MCF 10A (cell line): Measurements from ENCODE around the gene ATG10. TPM values are rescaled to one million over a fixed set of nuclear protein-coding genes. Genes with fewer than 3 reads are reported as not detected.

ENCODE experiments used
- BruUV-seq: library from RNA; stranded (reverse); fragments of 400-500 nt; replicated peaks from 2 replicates; lab custom pipeline; 2021; lab: Mats Ljungman, UMichigan
- CTCF ChIA-PET: fragments of 300-600 bp; sonication (Branson Sonifier 250); formaldehyde crosslinking; extraction: SDS; loops from one replicate; lab custom pipeline; 2021; ENCODE audit warnings: antibody characterized with exemption, inconsistent platforms; lab: Yijun Ruan, JAX
- POLR2A ChIA-PET: fragments of 300-600, 350-650 bp; sonication (Branson Sonifier 250); formaldehyde crosslinking; extraction: SDS; loops from one replicate; lab custom pipeline; 2020; ENCODE audit warnings: antibody characterized with exemption, inconsistent platforms; lab: Yijun Ruan, JAX
- DNase-seq: peaks from one replicate; pipeline ENCODE4 v3.0.0-alpha.2; 2018; ENCODE audit not compliant: unreplicated experiment
- H3K27ac Mint-ChIP-seq: one replicate; pipeline ENCODE4 v1.8.0; 2022; ENCODE audit warnings: mild to moderate bottlenecking, low read depth, mixed read lengths; ENCODE audit not compliant: unreplicated experiment
- H3K27me3 Mint-ChIP-seq: one replicate; pipeline ENCODE4 v1.8.0; 2022; ENCODE audit warnings: mixed read lengths; ENCODE audit not compliant: insufficient read depth, unreplicated experiment
- H3K36me3 Mint-ChIP-seq: one replicate; pipeline ENCODE4 v1.8.0; 2022; ENCODE audit warnings: mild to moderate bottlenecking, moderate library complexity, mixed read lengths; ENCODE audit not compliant: insufficient read depth, unreplicated experiment
- H3K4me1 Mint-ChIP-seq: one replicate; pipeline ENCODE4 v1.8.0; 2022; ENCODE audit warnings: mixed read lengths; ENCODE audit not compliant: insufficient read depth, unreplicated experiment
- H3K4me3 Mint-ChIP-seq: one replicate; pipeline ENCODE4 v1.8.0; 2022; ENCODE audit warnings: mild to moderate bottlenecking, moderate library complexity, mixed read lengths; ENCODE audit not compliant: unreplicated experiment
- H3K9me3 Mint-ChIP-seq: one replicate; pipeline ENCODE4 v1.8.0; 2022; ENCODE audit warnings: mixed read lengths; ENCODE audit not compliant: unreplicated experiment
- intact Hi-C: fragments of 100-400 bp; cut with micrococcal nuclease; formaldehyde crosslinking; loops from 2 replicates; pipeline ENCODE4 v1.14.1; 2022
- total RNA-seq: library from RNA; stranded (reverse); gene quantifications from 2 replicates; pipeline ENCODE4 v1.2.3, GENCODE V29; 2022
- TF ChIP-seq, protein P1 (sequence below): fragments of 200-600 bp; IDR thresholded peaks from one replicate; pipeline ENCODE4 v1.8.0; 2022; ENCODE audit warnings: antibody characterized with exemption, mild to moderate bottlenecking; ENCODE audit not compliant: unreplicated experiment

Gene ATG10
- total RNA-seq, 1 experiment from 2014 or later = 9.9 TPM

GRCh38 chr5:82277613-82277986, 305.8 kb downstream of the ATG10 start:
- POLR2A ChIA-PET = interaction anchor here (0.6 to 1.9 kb wide), 10 partner anchors 8 to 1276 kb away, joined by 3 to 10 read pairs (median 3); no protein-coding TSS in a partner anchor
- TF ChIP-seq, protein P1, sequence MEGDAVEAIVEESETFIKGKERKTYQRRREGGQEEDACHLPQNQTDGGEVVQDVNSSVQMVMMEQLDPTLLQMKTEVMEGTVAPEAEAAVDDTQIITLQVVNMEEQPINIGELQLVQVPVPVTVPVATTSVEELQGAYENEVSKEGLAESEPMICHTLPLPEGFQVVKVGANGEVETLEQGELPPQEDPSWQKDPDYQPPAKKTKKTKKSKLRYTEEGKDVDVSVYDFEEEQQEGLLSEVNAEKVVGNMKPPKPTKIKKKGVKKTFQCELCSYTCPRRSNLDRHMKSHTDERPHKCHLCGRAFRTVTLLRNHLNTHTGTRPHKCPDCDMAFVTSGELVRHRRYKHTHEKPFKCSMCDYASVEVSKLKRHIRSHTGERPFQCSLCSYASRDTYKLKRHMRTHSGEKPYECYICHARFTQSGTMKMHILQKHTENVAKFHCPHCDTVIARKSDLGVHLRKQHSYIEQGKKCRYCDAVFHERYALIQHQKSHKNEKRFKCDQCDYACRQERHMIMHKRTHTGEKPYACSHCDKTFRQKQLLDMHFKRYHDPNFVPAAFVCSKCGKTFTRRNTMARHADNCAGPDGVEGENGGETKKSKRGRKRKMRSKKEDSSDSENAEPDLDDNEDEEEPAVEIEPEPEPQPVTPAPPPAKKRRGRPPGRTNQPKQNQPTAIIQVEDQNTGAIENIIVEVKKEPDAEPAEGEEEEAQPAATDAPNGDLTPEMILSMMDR = no peak
- Mint-ChIP-seq H3K4me3 (peak overlapping the region; percentile 96), H3K4me1 (peaks cover 19% of the 10 kb centered on the region), H3K27me3 (no peaks in the 10 kb centered on the region), H3K36me3 (peaks cover 55% of the 10 kb centered on the region), H3K27ac (peak overlapping the region; percentile 99), H3K9me3 (no peaks in the 10 kb centered on the region)
- no peak for DNase-seq
- BruUV-seq = no TSS peak
- intact Hi-C loops = loop anchor here (5.0 kb wide), 1 partner anchor 130 kb away; no protein-coding TSS in a partner anchor
- CTCF ChIA-PET = interaction anchor here (0.6 to 1.2 kb wide), 4 partner anchors 18 to 762 kb away, joined by 3 to 6 read pairs (median 4); no protein-coding TSS in a partner anchor

DNA sequence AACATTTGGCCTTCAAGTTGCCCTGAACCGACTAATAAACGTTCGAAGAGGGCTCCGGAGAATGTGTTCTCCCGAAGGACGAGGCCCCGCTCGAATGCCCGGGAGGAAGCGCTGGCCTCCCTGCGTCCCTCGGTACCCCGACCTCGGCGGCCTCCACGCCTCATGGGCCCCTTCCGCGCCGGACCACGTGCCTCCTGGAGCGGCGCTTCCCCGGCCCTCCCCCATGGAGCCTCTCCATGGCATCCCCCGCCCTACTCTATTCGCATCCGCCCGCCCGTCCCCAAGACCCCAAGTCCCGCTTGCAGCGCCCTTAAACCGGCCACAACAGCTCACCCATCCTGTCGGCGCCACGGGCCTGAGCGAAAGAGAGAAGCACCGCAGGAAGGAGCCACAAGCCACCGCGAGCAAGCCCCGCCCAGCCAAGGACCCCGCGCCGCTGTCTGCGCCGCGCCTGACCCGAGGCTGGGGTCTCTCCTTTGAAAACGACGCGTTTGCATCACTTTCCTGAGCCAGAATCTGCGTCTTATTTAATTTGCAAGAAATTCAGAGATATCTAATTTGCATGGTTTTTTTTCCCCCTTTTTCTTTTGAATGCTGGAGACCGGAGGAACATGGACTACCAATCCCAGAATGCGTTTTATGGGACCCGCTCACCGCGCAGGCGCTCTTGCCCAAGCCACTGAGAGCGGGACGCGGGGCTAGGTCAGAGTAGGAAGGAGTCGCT, 306.3 kb downstream of the ATG10 start, which contains the start of gene RPS23:
Gene RPS23, minus strand, starts transcription at position 368 of the 724 bp plus-strand sequence. Its CDS starts 31 bp downstream, at position 337.
- H3K4me3 Mint-ChIP-seq = peak within 1 kb of the TSS; percentile 96
- ChIA-PET POLR2A (interaction anchor here (0.5 to 2.2 kb wide), 23 partner anchors 9 to 1197 kb away, joined by 3 to 11 read pairs (median 3); no protein-coding TSS in a partner anchor), CTCF (interaction anchor here (0.6 to 1.4 kb wide), 6 partner anchors 10 to 763 kb away, joined by 3 to 6 read pairs (median 3); no protein-coding TSS in a partner anchor)
- peaks cover 19% of the 10 kb centered on the region for H3K4me1 Mint-ChIP-seq
- H3K27ac Mint-ChIP-seq = peak within 1 kb of the TSS; percentile 99
- DNase-seq = peak; percentile 95
- TSS peak; percentile 49 for BruUV-seq
- no peaks in the 10 kb centered on the region for H3K9me3 Mint-ChIP-seq
- intact Hi-C loops = loop anchor here (5.0 kb wide), 1 partner anchor 129 kb away; no protein-coding TSS in a partner anchor
- H3K27me3 Mint-ChIP-seq = no peaks in the 10 kb centered on the region
- TF ChIP-seq, protein P1 = no peak
- peaks cover 54% of the 10 kb centered on the region for H3K36me3 Mint-ChIP-seq

- intact Hi-C loops = loop anchor here (5.0 kb wide), 1 partner anchor 128 kb away; no protein-coding TSS in a partner anchor
- peaks cover 50% of the 10 kb centered on the region for H3K36me3 Mint-ChIP-seq
- H3K9me3 Mint-ChIP-seq = no peaks in the 10 kb centered on the region
- POLR2A ChIA-PET = interaction anchor here (0.5 to 2.2 kb wide), 18 partner anchors 9 to 1197 kb away, joined by 3 to 11 read pairs (median 4); no protein-coding TSS in a partner anchor
- H3K27me3 Mint-ChIP-seq = no peaks in the 10 kb centered on the region
- TSS peak; percentile 94 for BruUV-seq
- peak overlapping the region; percentile 99 for H3K27ac Mint-ChIP-seq
- CTCF ChIA-PET = interaction anchor here (0.6 to 1.4 kb wide), 6 partner anchors 9 to 952 kb away, joined by 3 to 4 read pairs (median 3); no protein-coding TSS in a partner anchor
- H3K4me1 Mint-ChIP-seq = peaks cover 19% of the 10 kb centered on the region
- TF ChIP-seq, protein P1 = no peak
- H3K4me3 Mint-ChIP-seq = peak overlapping the region; percentile 96
- no peak for DNase-seq
These were observed 307.0 kb downstream of the ATG10 start for GRCh38 chr5:82278711-82279370.
